Stimulated activated CD4-positive, alpha-beta T cell treated with anti-CD3 and anti-CD28 coated beads, TNF-alpha, amount 100 ng/mL, for 4 hours (primary cell): Measurements from ENCODE around the gene ATP5F1B.
A peak's percentile ranks its signal among the peaks of the same experiment; 100 is the strongest.

Source experiments
- DNase-seq, 3 experiments: peaks; one replicate each; pipeline ENCODE4 v3.0.0-alpha.2; 2020; ENCODE audit warnings: low read depth in 3 of 3

Gene ATP5F1B

DNA sequence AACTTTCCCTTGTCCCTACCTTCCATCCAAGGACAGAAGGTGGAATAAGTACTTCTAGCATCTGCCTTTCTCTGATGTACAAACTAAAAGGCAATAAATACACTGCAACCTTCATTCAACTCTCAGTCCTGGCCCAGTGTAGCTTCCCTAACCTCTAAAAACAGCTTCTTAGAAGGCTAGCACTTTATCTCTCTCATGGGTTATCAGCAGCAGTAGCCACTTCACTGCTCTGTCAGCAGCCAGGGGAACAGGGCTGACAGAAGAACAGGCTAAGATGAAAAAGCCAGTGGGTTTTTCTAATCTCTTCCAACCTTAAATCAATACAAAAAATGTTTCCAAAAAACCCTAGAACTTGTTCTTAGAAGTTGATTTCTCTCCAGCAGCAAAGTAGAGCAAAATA lies 28.9 kb downstream of the ATP5F1B start:
- DNase-seq: no peak

DNA sequence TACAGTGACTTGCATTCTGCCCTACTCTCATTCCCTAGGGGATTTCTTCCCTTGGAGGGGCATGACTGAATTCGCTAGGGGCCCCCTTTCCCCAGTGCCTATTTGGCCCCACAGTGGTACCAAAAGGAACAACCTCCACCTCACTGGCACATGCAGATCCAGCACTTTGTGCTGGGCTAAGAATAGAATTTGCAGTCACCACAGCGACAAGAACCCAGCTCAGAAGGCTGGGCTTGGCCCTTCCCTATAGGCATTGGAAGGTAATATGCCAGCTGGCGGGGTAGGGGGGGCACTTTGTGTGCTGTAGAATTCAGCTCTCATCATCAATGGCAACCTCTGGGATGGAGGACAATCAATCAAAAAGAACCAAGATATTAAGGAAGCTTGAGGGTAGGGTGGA lies 29.5 kb downstream of the ATP5F1B start:
- no peak for DNase-seq

GRCh38 chr12:56614627-56615026 lies 31.2 kb downstream of the ATP5F1B start:
- DNase-seq: no peak

- no peak for DNase-seq
These were observed 41.4 kb downstream of the ATP5F1B start for GRCh38 chr12:56604355-56604754.

- DNase-seq: no peak
These were observed 43.5 kb downstream of the ATP5F1B start for GRCh38 chr12:56602239-56602638.

DNA sequence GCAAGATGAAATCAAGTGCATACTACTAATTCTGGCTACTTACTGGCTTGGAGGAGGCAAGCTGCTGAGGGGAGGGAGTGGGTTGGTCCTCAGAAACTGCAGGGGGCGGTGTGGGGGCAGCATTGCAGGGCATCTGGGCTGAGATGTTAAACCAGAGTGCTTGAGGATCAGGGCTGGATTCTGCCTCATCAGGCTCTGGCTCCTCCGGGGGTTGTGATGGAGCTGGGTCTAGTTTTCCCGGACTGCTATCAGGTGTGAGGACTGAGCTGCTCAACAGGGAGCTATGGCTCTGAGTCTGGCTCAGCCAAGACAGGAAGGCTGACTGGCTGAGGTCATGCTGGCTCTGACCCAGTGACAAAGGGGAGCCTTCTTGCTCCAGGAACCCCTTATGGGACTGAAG lies 44.3 kb downstream of the ATP5F1B start:
- peak in 1 of 3 experiments; percentile 5 for DNase-seq

- no peak for DNase-seq
These were observed 45.0 kb downstream of the ATP5F1B start for GRCh38 chr12:56600753-56601152.

DNA sequence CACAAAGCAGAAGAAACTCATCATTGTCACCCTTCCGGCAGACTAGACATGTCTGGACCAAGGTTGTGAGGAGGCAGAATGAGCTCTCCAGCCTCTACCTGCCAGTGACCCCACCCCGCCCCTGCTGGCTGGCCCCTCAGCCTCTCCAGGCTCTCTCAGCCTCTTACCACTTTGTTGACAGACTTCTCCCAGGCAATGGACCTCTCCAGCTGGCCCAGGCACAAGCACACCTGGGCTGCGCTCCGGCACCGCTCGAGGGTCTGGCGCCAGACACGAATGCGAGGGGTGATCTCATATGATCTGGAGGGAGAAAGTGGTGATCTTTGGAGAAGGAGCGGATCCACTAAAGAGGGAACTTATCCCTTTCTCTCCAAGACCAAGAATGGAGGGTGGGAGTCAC lies 46.0 kb downstream of the ATP5F1B start:
- DNase-seq: no peak

DNA sequence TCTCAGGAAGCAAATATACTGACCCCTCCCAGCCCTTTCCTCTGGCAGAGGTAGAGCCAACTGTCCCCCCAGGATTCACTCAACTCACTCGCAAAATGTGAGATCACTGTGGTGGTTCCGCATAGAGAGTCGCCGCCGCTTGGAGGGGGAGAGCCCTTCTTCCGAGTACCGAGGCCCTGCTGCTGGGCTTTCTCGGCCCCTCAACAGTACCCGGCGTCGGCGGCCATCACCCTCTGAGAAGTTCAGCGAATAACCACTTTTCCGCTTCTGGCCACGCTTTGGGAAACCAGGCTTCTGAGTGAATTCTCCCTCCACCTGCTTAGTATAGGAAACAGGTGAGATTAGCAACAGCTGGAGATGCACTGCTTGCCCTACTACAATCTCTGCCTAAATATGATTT lies 46.7 kb downstream of the ATP5F1B start:
- no peak for DNase-seq

DNA sequence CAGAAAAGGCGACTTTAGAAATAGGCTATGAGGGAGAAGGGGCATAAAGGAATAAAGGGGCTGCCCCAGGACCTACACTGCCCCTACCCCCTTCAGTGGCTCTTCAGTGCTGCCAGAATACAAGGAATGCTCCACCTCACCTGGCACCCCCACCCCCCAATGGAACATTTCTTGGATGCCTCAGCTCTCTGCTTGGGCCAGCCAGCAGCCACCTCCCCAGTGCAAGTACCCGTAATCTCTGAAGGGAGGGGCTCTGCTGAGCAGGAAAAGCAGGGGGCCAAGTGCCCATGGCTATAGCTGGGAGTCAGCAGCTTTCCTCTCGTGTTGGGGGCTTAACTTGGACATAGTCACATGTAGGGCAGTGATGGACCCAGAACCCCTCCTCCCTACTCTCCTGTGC lies 49.0 kb downstream of the ATP5F1B start:
- no peak for DNase-seq

GRCh38 chr12:56593909-56594621 lies 51.7 kb downstream of the ATP5F1B start:
- peak in 2 of 3 experiments; percentile 30 to 31 for DNase-seq

- no peak for DNase-seq
These were observed 53.8 kb downstream of the ATP5F1B start for GRCh38 chr12:56591961-56592360.

GRCh38 chr12:56591126-56591525 lies 54.7 kb downstream of the ATP5F1B start:
- no peak for DNase-seq

GRCh38 chr12:56590237-56590830 lies 55.5 kb downstream of the ATP5F1B start:
- DNase-seq: no peak

DNA sequence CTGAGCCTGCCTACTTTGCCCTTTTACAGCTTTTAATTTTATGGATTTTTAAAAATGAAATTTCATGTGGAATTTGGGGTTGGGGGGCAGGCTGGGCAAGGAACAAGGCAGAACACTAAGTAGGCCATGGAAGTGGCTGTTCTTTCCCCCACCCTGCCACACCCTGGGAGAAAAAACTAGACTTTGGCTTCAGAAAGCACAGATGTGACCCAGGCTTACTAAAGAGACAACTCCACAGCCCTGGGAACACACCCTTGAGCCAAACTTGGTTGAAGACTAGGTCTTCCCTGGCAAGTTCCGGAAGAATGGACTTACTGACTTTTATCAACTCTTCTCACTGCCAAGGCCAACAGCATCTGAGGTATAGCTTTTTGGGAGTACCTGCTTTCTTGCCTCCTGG lies 56.0 kb downstream of the ATP5F1B start:
- no peak for DNase-seq
